AG09319 (cell line): ENCODE measurements around the gene HS3ST1.
"Not testable (repeated sequence)": the region's sequence is repeated elsewhere in the genome, so short reads cannot be mapped to it uniquely, and the experiment has no call there.

Source experiments
- DNase-seq: peaks from one replicate; pipeline ENCODE4 v3.0.0-alpha.2; 2010; ENCODE audit warnings: low read depth; ENCODE audit errors: extremely low read depth
- CTCF ChIP-seq: IDR thresholded peaks from 2 replicates; pipeline ENCODE4 v1.5.1; 2011; ENCODE audit warnings: low read depth, mild to moderate bottlenecking, inconsistent platforms, low read length, moderate library complexity

The HS3ST1 gene

DNA sequence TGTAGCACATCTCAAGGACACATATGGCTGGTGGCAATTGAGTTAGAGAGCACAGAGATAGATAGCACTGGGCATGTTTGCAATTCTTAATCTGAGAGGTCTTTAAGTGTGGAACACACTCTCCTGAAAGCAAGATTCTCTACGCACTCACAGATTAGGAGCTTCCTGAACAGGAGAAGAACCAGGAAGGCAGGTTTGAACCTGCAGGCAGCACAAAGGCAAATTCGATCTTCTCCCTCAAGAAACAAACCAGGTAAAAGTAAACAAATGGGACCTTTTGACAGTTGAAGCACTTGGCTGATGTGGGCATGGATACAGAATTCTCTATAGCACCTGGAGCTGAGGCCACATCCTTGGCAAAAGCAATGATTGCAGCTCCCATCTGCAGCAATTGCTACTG lies 24.3 kb downstream of the HS3ST1 start:
- no peak for TF ChIP-seq CTCF
- DNase-seq: no peak

DNA sequence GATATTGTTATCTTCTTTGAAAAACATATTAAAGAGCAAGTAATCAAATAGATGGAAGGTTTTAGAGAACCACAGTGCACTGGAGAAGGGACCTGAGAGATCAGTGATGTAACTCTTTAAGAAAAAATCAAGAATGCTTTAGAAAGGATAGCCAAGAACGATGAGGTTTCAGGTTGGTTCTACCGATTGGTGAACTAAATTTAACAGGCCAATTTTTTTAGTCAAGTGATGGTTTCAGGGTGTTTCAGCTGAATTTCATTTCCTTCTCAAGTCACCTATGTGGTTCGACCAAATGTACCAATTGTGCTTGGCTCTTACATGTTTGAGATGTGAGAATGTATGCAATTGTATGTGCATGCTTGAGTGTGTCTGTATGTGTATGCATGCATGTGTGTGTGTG lies 26.5 kb downstream of the HS3ST1 start:
- no peak for DNase-seq
- no peak for TF ChIP-seq CTCF

- TF ChIP-seq CTCF: no peak
- no peak for DNase-seq
Measured at GRCh38 chr4:11399461-11399971, 29.2 kb downstream of the HS3ST1 start.

DNA sequence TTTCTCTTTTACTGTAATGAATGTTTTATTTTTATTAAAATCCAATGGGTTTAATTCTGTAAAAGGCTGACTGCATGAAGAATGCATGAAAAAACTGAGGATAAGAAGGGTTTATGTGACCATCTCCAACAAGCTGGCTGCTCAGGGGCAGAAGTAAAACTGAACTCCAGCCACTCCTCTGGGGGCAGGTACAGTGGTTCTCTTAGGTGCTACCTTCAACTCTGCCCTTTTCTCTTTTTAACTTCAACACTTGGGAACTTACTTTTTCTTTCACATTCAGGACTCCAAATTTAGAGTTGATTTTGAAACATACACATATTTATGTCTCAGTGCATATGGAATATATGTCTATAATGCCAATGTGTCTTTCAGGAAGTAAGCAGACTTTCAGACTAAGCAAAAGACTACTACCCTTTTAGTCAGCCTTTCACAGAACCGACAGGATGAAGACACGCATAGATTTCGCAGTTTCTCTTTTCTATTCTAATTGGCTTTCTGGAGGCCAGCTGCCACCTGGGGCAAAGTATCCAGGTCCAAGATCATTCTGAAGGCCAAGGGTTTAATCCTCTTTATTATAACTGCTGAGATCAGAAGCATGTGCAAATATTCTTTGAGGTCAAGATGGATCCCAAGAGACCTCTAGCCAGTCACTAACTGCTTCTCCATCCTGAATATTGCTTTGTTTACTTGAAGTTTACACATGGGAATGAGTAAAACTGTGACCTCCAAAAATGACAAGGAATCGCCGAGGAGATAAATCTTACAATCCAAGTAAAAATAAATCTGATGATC lies 30.7 kb downstream of the HS3ST1 start:
- no peak for TF ChIP-seq CTCF
- no peak for DNase-seq

DNA sequence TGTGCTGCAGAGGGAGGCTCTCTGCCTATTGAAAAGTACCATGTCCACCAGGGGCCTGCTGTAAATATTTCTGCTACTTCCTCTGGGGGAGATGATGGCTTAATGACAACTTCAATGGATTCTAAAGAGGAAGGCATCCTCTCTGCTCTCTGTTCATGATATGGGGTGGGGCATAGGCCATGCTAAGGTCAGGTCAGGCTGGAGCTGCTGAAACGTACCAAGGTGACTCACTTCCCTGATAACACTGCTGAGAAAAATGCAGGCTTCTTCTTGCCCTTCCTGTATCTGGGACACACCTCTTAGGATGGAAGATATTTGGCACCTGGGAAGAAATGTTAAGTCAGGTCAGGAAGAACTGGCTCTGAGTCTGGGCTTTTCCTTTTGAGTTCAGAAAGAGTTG lies 31.5 kb downstream of the HS3ST1 start:
- DNase-seq: no peak
- TF ChIP-seq CTCF: no peak

DNA sequence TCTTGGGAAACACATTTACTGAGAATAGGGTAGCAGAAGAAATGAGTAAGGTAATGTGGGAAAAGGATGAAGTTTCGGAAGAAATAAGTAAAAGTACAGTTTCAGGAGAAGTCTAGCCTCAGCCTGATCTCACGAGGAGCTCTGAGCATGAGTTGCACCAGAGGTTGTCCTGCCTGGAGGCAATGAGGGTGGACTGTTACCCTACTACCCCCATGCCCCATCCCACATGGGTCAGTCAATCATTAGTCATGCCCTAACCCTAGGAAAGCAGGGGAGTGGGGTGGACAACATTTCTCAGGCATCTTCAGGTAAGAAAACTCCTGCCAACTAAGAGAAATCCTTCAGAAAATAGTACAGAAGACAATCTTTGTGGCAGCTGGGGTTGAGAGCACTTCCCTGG lies 35.1 kb downstream of the HS3ST1 start:
- no peak for TF ChIP-seq CTCF
- no peak for DNase-seq

DNA sequence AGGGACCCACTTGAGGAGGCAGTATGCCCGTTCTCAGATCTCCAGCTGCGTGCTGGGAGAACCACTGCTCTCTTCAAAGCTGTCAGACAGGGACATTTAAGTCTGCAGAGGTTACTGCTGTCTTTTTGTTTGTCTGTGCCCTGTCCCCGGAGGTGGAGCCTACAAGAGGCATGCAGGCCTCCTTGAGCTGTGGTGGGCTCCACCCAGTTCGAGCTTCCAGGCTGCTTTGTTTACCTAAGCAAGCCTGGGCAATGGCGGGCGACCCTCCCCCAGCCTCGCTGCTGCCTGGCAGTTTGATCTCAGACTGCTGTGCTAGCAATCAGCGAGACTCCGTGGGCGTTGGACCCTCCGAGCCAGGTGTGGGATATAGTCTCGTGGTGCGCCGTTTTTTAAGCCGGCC lies 44.6 kb downstream of the HS3ST1 start:
- DNase-seq: not testable (repeated sequence)

- no peak for TF ChIP-seq CTCF
- no peak for DNase-seq
Measured at GRCh38 chr4:11376571-11376970, 52.1 kb downstream of the HS3ST1 start.
